GM12875 (cell line): ENCODE data around the gene SYT8.
A peak's percentile ranks its signal among the peaks of the same experiment; 100 is the strongest.

Experiments
- H3K4me3 ChIP-seq: one replicate; pipeline ENCODE4 v1.5.1; 2011; ENCODE audit warnings: low read depth, low read length, control low read depth
- TF ChIP-seq, protein P1 (sequence below): IDR thresholded peaks from 2 replicates; pipeline ENCODE4 v1.5.1; 2011; ENCODE audit warnings: low read depth, mild to moderate bottlenecking, control low read depth, inconsistent platforms, low read length, moderate library complexity, borderline replicate concordance; ENCODE audit not compliant: insufficient read depth

The SYT8 gene

DNA sequence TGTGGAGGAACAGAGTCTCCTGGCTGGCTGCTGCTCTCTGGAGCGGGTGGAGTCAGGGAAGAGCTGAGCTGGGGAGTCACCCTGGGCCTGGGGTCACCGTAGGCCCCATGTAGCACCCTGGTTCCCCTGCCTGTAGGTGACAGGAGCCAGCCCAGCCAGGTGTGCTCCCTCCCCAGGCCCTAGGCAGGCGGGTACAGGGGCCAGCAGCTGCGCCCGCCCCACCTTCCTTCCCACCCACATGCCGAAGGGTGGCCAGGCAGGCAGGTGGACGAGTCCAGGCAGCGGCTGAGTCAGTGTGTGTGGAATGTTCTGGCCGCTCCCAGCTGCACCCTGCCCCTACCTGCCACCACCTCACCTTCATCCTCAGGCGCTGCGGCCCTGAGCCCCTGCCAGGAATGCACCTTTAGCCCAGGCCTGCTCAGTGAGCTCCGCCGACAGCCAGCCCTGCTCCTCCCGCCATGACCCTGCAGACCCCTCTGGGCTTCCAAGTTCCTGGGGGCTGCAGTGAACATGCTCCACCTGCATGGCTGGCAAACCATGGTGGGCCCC, 654 bp upstream of the SYT8 start:
- H3K4me3 ChIP-seq, result no peak overlapping the region
- TF ChIP-seq, protein P1, sequence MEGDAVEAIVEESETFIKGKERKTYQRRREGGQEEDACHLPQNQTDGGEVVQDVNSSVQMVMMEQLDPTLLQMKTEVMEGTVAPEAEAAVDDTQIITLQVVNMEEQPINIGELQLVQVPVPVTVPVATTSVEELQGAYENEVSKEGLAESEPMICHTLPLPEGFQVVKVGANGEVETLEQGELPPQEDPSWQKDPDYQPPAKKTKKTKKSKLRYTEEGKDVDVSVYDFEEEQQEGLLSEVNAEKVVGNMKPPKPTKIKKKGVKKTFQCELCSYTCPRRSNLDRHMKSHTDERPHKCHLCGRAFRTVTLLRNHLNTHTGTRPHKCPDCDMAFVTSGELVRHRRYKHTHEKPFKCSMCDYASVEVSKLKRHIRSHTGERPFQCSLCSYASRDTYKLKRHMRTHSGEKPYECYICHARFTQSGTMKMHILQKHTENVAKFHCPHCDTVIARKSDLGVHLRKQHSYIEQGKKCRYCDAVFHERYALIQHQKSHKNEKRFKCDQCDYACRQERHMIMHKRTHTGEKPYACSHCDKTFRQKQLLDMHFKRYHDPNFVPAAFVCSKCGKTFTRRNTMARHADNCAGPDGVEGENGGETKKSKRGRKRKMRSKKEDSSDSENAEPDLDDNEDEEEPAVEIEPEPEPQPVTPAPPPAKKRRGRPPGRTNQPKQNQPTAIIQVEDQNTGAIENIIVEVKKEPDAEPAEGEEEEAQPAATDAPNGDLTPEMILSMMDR, result no peak

DNA sequence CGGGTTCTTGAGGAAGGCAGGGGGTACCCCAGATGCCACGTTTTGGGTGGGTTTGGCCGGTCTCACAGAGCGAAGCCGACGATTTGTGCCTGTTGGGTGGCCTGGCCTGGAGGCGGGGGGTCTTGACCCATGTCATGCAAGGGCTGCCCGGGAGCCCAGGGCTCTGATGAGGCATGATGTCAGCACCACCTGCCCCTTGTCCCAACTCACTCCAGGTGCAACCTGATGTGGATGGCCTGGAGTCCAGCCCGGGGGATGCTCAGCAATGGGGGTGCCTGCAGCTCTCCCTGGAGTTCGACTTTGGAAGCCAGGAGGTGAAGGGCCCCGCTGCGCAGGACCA, 851 bp downstream of the SYT8 start:
- H3K4me3 ChIP-seq, result no peak overlapping the region
- TF ChIP-seq, protein P1, result no peak

DNA sequence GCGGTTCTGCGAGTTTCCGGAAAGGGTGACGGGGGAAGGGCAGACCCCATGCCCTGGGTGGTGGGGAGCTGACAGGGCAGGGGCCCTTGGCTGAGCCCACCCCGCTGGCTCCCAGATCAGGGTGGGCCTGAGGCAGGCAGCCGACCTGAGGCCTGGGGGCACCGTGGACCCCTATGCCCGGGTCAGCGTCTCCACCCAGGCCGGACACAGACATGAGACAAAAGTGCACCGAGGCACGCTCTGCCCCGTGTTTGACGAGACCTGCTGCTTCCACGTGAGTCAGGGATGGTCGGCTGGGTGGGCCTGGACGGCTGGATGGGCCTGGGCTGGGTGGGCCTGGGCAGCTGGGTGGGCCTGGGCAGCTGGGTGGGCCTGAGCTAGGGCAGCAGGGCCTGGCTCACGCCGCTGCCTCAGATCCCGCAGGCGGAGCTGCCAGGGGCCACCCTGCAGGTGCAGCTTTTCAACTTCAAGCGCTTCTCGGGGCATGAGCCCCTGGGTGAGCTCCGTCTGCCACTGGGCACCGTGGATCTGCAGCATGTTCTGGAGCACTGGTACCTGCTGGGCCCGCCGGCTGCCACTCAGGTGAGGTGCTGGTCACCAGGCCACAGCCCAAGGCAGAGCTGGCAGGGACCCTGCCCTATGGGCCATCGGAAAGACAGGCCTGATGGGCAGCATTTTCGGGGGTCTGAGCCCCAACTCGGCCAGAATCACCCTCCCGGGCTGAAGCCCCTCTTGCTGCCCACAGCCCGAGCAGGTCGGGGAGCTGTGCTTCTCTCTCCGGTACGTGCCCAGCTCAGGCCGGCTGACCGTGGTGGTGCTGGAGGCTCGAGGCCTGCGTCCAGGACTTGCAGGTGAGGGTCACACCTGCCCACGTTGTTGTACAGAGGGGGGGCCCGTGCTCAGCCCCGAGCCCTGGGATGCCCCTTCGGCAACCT, 1.5 kb downstream of the SYT8 start:
- TF ChIP-seq, protein P1, result no peak
- no peak overlapping the region for H3K4me3 ChIP-seq

GRCh38 chr11:1837171-1838076, 2.6 kb downstream of the SYT8 start:
- TF ChIP-seq, protein P1, result peak; percentile 96
- H3K4me3 ChIP-seq, result no peak overlapping the region

DNA sequence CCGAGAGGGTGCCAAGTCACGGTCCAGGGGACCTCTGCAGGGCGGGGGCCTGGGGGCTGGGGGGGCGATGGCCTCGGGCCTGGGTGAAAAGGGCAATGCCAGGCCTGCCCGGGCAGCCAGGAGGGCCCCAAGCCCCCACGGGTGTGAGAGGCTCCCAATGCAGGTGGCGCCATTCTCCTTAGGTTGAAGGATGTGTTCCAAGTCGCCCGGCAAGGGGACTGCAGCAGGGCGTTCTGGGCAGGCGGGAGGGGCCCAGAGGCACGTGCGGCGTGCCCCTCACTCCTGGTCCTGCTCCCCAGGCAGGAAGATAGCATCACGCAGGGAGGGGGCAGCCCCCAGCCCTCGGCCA, 3.3 kb downstream of the SYT8 start:
- no peak overlapping the region for H3K4me3 ChIP-seq

GRCh38 chr11:1838426-1839144, 3.8 kb downstream of the SYT8 start, which contains the start of gene TNNI2:
TNNI2 (plus strand) TSS chr11:1838981; CDS start chr11:1839697, 716 bp downstream.
- TF ChIP-seq, protein P1, result no peak
- no peak within 1 kb of the TSS for H3K4me3 ChIP-seq

More for the DNA sequence above, 3.3 kb downstream of the SYT8 start:
- TF ChIP-seq, protein P1, result no peak
